ENCODE data around the gene CARS1.

DNA sequence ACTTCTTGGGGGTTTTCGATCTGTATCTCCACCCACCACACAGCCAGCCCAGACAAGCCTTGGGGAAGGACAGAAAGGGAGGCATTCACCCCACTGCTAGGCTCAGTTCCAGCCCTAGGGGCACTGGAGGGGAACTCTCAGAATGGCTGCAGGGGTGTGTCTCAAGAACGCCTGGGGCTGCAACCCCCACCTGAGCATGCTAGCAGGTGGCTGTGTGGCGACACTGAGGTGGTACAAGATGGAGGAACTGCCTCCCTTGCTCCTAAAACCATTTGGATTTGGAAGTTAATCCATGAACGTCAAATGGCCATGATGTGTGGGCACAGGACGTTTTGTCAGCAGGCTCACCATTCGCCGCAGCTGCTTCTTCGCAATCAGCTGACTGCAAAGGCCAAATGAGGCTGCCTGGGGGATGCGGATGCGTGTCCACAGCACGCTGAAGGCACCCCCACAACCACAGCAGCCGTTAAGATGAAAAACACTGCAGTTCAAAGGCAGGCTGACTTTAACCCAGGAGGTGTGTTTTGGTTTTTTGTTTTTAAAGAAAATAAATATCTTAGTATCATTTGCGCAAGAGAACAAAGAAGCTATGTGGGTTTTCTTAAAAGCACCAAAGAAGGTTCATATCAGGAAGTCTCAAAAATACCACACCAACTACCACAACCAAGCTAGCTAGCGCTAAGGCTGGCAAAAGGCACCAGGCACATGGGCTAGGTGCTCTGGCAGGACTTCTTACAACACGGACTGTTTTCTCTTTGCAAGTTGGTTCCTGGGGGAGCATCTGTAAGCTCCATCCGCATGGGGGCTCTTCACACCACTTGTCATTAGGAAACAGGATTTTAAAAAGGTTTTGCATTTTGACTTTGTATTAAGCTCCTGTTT is 42.9 kb downstream of the CARS1 start:
- TF ChIP-seq, protein P1, sequence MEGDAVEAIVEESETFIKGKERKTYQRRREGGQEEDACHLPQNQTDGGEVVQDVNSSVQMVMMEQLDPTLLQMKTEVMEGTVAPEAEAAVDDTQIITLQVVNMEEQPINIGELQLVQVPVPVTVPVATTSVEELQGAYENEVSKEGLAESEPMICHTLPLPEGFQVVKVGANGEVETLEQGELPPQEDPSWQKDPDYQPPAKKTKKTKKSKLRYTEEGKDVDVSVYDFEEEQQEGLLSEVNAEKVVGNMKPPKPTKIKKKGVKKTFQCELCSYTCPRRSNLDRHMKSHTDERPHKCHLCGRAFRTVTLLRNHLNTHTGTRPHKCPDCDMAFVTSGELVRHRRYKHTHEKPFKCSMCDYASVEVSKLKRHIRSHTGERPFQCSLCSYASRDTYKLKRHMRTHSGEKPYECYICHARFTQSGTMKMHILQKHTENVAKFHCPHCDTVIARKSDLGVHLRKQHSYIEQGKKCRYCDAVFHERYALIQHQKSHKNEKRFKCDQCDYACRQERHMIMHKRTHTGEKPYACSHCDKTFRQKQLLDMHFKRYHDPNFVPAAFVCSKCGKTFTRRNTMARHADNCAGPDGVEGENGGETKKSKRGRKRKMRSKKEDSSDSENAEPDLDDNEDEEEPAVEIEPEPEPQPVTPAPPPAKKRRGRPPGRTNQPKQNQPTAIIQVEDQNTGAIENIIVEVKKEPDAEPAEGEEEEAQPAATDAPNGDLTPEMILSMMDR (IDR thresholded peaks at IDR 0.05), result no peak
- TF ChIP-seq POLR2A (IDR thresholded peaks at IDR 0.05), result no peak

Data from ovary (tissue), 3 donors.